GM12875 (cell line): ENCODE results near the gene GPR152.
"Not testable (repeated sequence)": the region's sequence is repeated elsewhere in the genome, so short reads cannot be mapped to it uniquely, and the experiment has no call there.

Source experiments
- H3K4me3 ChIP-seq: one replicate; pipeline ENCODE4 v1.5.1; 2011; ENCODE audit warnings: low read depth, low read length, control low read depth
- CTCF ChIP-seq: IDR thresholded peaks from 2 replicates; pipeline ENCODE4 v1.5.1; 2011; ENCODE audit warnings: low read depth, mild to moderate bottlenecking, control low read depth, inconsistent platforms, low read length, moderate library complexity, borderline replicate concordance; ENCODE audit not compliant: insufficient read depth

GPR152 gene

GRCh38 chr11:67484847-67485311 lies 32.4 kb upstream of the GPR152 start:
- peak overlapping the region; percentile 81 for H3K4me3 ChIP-seq
- no peak for TF ChIP-seq CTCF

DNA sequence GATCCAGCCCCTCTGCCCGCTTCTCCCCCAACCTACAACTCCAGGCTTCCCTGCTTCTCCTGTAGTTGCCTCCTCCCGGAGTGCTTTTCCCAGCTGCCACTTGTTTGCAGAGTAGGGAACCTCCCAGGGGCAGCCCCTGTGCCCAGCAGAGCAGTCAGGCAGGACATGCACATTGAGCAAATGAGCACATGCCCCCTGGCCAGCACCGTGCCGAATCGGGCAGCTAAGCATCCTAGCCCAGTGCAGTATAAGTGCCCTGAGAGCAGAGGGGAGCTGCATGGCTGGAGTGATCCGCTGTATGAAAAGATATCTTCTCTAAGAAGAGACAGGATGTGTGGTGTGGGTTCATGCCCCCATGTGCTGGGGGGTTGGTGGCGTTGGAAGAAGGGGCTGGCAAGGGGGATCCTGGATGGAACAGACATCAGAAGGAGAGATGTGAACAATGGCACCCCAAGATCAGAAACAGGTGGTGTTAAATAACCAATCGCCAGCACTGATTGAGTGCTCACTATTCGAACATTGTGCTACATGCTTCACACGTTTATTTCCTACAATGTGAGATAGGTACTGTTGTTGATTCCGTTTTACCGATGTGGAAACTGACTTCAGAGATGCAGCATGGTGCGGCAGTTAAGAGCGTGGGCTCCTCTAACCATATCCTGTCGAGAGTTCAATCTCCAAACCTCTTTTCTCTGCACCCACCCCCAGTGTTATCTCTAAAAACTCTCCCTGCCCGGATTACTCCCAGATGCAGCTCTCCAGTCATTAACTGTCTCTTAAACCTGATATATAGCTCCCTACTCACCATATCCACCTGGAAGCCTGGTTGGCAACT lies 31.5 kb upstream of the GPR152 start:
- no peak for TF ChIP-seq CTCF
- peak overlapping the region; percentile 81 for H3K4me3 ChIP-seq

- H3K4me3 ChIP-seq: peak within 1 kb of the TSS; percentile 81
- TF ChIP-seq CTCF: no peak
These were observed 30.6 kb upstream of the GPR152 start, which contains the start of gene AIP for GRCh38 chr11:67482827-67483798. TSS of gene AIP (plus strand) at chr11:67483026. CDS start at chr11:67483159, 133 bp downstream.

DNA sequence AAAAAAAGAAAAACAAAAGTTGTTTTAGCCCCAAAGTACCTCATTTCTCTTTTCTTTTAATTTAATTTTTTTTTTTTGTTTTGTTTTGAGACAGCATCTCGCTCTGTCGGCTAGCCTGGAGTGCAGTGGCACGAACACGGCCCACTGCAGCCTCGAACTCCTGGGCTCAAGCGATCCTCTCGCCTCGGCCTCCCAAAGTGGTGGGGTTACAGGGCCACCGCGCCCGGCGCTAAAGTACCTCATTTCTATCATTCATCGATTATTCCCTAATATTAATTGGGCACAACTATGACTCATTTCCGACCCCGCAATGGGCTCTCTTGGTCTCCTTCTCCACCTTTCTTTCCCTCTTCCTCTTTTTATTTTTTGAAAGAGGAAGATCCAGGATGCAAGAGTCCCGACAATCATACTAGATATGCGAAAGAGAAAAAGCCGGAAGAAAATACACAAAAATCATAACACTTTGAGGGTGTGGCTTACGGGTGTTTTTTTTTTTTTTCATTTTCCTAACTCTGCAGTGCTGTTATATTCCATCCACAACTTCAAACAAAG lies 29.8 kb upstream of the GPR152 start:
- TF ChIP-seq CTCF: no peak

GRCh38 chr11:67477344-67478050 lies 25.0 kb upstream of the GPR152 start:
- H3K4me3 ChIP-seq: not testable (repeated sequence)

More for the DNA sequence above, 29.8 kb upstream of the GPR152 start:
- peak overlapping the region; percentile 81 for H3K4me3 ChIP-seq

GRCh38 chr11:67476692-67477091 lies 24.2 kb upstream of the GPR152 start:
- not testable (repeated sequence) for H3K4me3 ChIP-seq

DNA sequence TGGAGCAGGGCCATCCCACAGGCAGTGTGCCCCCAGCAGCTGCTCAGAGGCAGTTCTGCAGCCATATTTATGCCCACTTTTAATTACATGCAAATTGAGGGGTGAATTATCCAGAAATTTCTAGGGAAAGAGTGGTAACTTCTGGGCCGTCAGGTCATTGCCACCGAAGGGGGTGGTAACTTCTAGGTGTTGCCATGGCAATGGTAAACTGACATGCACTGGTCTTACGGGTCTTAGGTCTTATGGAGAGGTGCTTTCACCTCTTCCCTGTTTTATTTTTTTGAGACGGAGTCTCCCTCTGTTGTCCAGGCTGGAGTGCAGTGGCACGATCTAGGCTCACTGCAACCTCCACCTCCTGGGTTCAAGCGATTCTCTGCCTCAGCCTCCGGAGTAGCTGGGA lies 20.4 kb upstream of the GPR152 start:
- no peak for TF ChIP-seq CTCF

More for the DNA sequence above, 20.4 kb upstream of the GPR152 start:
- no peak overlapping the region for H3K4me3 ChIP-seq
